HCT116 (cell line): ENCODE data around the gene PDXK.

Source experiments
- ATF3 ChIP-seq: IDR thresholded peaks from 2 replicates; pipeline ENCODE4 v1.6.1; 2012
- CTCF ChIP-seq, 3 experiments: fragments of 200-600 bp in 1 of 3; sonication (generic) in 1 of 3; IDR thresholded peaks in 2 of 3; conservative IDR thresholded peaks in 1 of 3; 2 replicates each; pipeline ENCODE4 v1.5.1; 2012 to 2017; ENCODE audit warnings: low read depth in 2 of 3, low read length in 2 of 3, antibody characterized with exemption in 1 of 3, borderline replicate concordance in 1 of 3, control low read depth in 1 of 3, mild to moderate bottlenecking in 1 of 3, mixed read lengths in 1 of 3, mixed run types in 1 of 3, moderate library complexity in 1 of 3; ENCODE audit not compliant: insufficient read depth in 1 of 3
- POLR2A ChIP-seq: IDR thresholded peaks from 2 replicates; pipeline ENCODE4 v1.7.0; 2011; ENCODE audit warnings: borderline replicate concordance; ENCODE audit not compliant: insufficient read depth, insufficient read length; ENCODE audit errors: extremely low read depth
- POLR2AphosphoS5 ChIP-seq: IDR thresholded peaks from 2 replicates; pipeline ENCODE4 v1.6.1; 2011; ENCODE audit warnings: mild to moderate bottlenecking, low read depth, low read length, moderate library complexity
- ZBTB33 ChIP-seq: IDR thresholded peaks from 2 replicates; pipeline ENCODE4 v1.6.1; 2011; ENCODE audit warnings: mild to moderate bottlenecking, low read length, moderate library complexity; ENCODE audit not compliant: insufficient replicate concordance; ENCODE audit errors: extremely low read depth
- ZNF274 ChIP-seq: fragments of 200-500 bp; sonication (Bioruptor generic); IDR thresholded peaks from 2 replicates; pipeline ENCODE4 v1.6.1; 2014; ENCODE audit warnings: mild to moderate bottlenecking, low read depth, low read length, inconsistent platforms

- TF ChIP-seq CTCF (IDR thresholded peaks at IDR 0.05 in 2 of 3, conservative IDR thresholded peaks at IDR 0.05 in 1 of 3; ENCODE audit: borderline replicate concordance in 1 of 3, insufficient read depth in 1 of 3, low read depth in 2 of 3, low read length in 2 of 3) (no peak), ZNF274 (no peak), POLR2A (no peak), ATF3 (no peak), POLR2AphosphoS5 (no peak), ZBTB33 (no peak)
Measured at GRCh38 chr21:43684424-43684823, 34.5 kb upstream of the PDXK start.
